GM19351 (cell line): ENCODE data around the gene SNX2.
"Not testable (repeated sequence)": the region's sequence is repeated elsewhere in the genome, so short reads cannot be mapped to it uniquely, and the experiment has no call there.

ENCODE experiments used
- ATAC-seq: cut with Tn5 transposase; IDR thresholded peaks from one replicate; pipeline ENCODE4 v1.9.1; 2021; ENCODE audit warnings: mild to moderate bottlenecking, moderate library complexity; ENCODE audit not compliant: unreplicated experiment

Gene SNX2

GRCh38 chr5:122839731-122840130 lies 64.9 kb downstream of the SNX2 start:
- no peak for ATAC-seq

- no peak for ATAC-seq
Measured at GRCh38 chr5:122842016-122842580, 67.2 kb downstream of the SNX2 start.

GRCh38 chr5:122844136-122844909 lies 69.4 kb downstream of the SNX2 start:
- peak; percentile 1 for ATAC-seq

GRCh38 chr5:122844910-122845228 lies 70.0 kb downstream of the SNX2 start:
- ATAC-seq, result peak; percentile 42

GRCh38 chr5:122845229-122846050 lies 70.6 kb downstream of the SNX2 start, which contains the start of gene SNX24:
SNX24 (plus strand) TSS chr5:122845613; CDS start chr5:122845634, 21 bp downstream.
- ATAC-seq, result peak; percentile 79

- no peak for ATAC-seq
Measured at GRCh38 chr5:122846051-122846550, 71.2 kb downstream of the SNX2 start.

GRCh38 chr5:122847687-122848081 lies 72.8 kb downstream of the SNX2 start:
- ATAC-seq, result no peak

- ATAC-seq, result no peak
Measured at GRCh38 chr5:122849771-122850170, 74.9 kb downstream of the SNX2 start.

GRCh38 chr5:122857538-122857937 lies 82.7 kb downstream of the SNX2 start:
- ATAC-seq, result not testable (repeated sequence)

GRCh38 chr5:122858451-122858850 lies 83.6 kb downstream of the SNX2 start:
- ATAC-seq, result no peak

- ATAC-seq, result no peak
Measured at GRCh38 chr5:122863240-122863639, 88.4 kb downstream of the SNX2 start.

- no peak for ATAC-seq
Measured at GRCh38 chr5:122863721-122864120, 88.8 kb downstream of the SNX2 start.

GRCh38 chr5:122864400-122864799 lies 89.5 kb downstream of the SNX2 start:
- no peak for ATAC-seq

- no peak for ATAC-seq
Measured at GRCh38 chr5:122864842-122865241, 90.0 kb downstream of the SNX2 start.

- ATAC-seq, result no peak
Measured at GRCh38 chr5:122870219-122870856, 95.5 kb downstream of the SNX2 start.

- no peak for ATAC-seq
Measured at GRCh38 chr5:122871661-122872060, 96.8 kb downstream of the SNX2 start.

- ATAC-seq, result no peak
Measured at GRCh38 chr5:122874179-122874875, 99.4 kb downstream of the SNX2 start.

- ATAC-seq, result peak; percentile 74
Measured at GRCh38 chr5:122877518-122877917, 102.6 kb downstream of the SNX2 start.

- ATAC-seq, result no peak
Measured at GRCh38 chr5:122879076-122879475, 104.2 kb downstream of the SNX2 start.
